IPS-20b (cell line): ENCODE results near the gene GALNT9.

Experiments
- H3K27ac ChIP-seq: one replicate; pipeline ENCODE4 v1.5.1; 2013; ENCODE audit warnings: low read length
- H3K27me3 ChIP-seq: 2 replicates; pipeline ENCODE4 v1.6.1; 2013; ENCODE audit warnings: mild to moderate bottlenecking, low read length, inconsistent platforms; ENCODE audit not compliant: insufficient read depth
- H3K36me3 ChIP-seq: 2 replicates; pipeline ENCODE4 v1.6.1; 2013; ENCODE audit warnings: low read depth, mild to moderate bottlenecking, inconsistent platforms, low read length, moderate library complexity; ENCODE audit not compliant: insufficient read depth
- H3K4me1 ChIP-seq: 2 replicates; pipeline ENCODE4 v1.6.1; 2013; ENCODE audit warnings: mild to moderate bottlenecking, control low read depth, inconsistent platforms, low read length, moderate library complexity; ENCODE audit not compliant: insufficient read depth
- H3K4me3 ChIP-seq: 2 replicates; pipeline ENCODE4 v1.5.1; 2013; ENCODE audit warnings: mild to moderate bottlenecking, low read length, inconsistent platforms
- H3K9ac ChIP-seq: 2 replicates; pipeline ENCODE4 v1.6.1; 2013; ENCODE audit warnings: low read depth, mild to moderate bottlenecking, inconsistent platforms, low read length, moderate library complexity
- H3K9me3 ChIP-seq: 2 replicates; pipeline ENCODE4 v1.6.1; 2013; ENCODE audit warnings: mild to moderate bottlenecking, low read depth, low read length, inconsistent platforms; ENCODE audit not compliant: insufficient read depth

GALNT9 gene

GRCh38 chr12:132209619-132210222, 119.7 kb downstream of the GALNT9 start:
- no peak overlapping the region for H3K27ac ChIP-seq
- H3K27me3 ChIP-seq, result peaks cover 73% of the 10 kb centered on the region
- no peaks in the 10 kb centered on the region for H3K9me3 ChIP-seq
- H3K4me1 ChIP-seq, result no peaks in the 10 kb centered on the region
- H3K4me3 ChIP-seq, result no peak overlapping the region
- H3K36me3 ChIP-seq, result no peaks in the 10 kb centered on the region
- no peak overlapping the region for H3K9ac ChIP-seq

DNA sequence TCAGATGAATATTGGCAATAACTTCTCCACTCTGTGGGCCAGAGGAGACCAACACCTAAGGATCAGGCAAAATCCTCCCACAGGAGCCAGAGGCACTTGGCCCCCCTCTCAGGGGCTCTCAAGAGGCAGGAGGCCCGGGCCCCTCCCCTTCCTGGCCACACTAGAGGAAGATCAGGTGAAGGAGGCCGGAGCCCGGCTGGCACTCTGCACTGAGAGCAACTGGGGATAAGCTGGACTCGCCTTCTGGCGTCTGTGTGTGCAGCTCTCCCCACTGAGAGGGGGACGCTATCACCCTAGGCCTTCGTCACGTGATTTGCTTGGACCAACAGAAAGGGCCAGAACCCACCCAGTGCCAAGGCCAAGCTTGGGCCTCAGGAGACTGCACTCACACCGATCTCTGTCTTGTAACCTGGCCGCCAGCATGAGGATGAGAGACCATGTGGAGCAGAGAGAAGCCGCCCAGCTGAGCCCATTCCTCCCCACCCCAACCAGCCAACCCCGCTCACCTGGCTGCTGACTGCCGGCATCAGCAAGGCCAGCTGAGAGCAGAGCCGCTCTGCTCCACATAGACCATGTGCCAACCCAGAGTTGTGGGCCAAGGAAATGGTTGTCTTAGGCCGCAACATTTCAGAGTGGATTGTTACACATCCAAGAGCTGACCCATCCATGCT, 121.1 kb downstream of the GALNT9 start:
- Histone ChIP-seq H3K27ac (no peak overlapping the region), H3K4me3 (no peak overlapping the region), H3K27me3 (peaks cover 81% of the 10 kb centered on the region), H3K9me3 (no peaks in the 10 kb centered on the region), H3K36me3 (no peaks in the 10 kb centered on the region), H3K9ac (no peak overlapping the region), H3K4me1 (no peaks in the 10 kb centered on the region)

GRCh38 chr12:132207083-132207775, 122.2 kb downstream of the GALNT9 start:
- peaks cover 89% of the 10 kb centered on the region for H3K27me3 ChIP-seq
- H3K27ac ChIP-seq, result no peak overlapping the region
- H3K36me3 ChIP-seq, result no peaks in the 10 kb centered on the region

GRCh38 chr12:132206046-132206434, 123.3 kb downstream of the GALNT9 start:
- Histone ChIP-seq H3K4me1 (no peaks in the 10 kb centered on the region), H3K27ac (no peak overlapping the region), H3K9me3 (no peaks in the 10 kb centered on the region), H3K9ac (no peak overlapping the region), H3K4me3 (no peak overlapping the region), H3K36me3 (no peaks in the 10 kb centered on the region), H3K27me3 (peaks cover 91% of the 10 kb centered on the region)

More at GRCh38 chr12:132207083-132207775, 122.2 kb downstream of the GALNT9 start:
- H3K4me1 ChIP-seq, result no peaks in the 10 kb centered on the region
- no peak overlapping the region for H3K4me3 ChIP-seq
- no peak overlapping the region for H3K9ac ChIP-seq
- H3K9me3 ChIP-seq, result no peaks in the 10 kb centered on the region

DNA sequence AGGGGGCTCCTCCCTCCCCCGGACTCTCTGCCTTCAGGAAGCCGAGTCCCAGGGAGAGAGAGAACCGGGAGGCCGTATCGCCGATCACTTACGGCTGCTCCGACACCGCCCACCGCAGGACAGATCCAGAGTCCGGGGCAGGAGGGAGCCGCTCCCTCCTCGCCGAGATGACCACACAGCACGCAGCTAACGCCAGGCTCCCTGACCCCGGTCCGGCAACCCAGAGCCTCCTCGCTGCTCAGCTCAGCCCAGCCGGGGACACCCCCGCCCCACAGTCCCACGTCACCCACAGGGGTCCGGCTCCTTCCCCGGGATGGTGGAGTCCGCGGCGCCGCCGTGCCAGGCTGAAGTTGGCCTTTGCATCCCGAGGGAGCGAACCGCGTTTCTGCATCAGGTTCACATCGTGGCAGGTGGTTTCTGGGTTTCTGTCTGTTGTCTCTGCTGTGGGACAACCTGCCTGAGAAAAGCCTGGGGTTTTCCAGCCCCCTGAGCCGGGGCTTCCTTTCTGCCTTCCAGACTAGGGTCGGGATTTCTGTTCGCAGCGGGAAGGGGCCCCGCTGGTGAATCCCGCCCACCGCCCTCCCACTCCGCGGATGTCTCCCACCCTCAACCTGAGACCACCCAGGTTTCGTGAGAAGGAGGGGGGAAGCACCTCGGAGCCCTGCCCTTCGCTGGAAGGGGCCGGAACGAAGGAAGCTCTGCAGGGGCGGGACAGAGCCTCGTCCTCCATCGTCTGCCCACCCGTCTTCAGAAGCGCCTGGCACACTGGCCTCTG, 123.9 kb downstream of the GALNT9 start:
- no peak overlapping the region for H3K9ac ChIP-seq
- H3K27me3 ChIP-seq, result peaks cover 92% of the 10 kb centered on the region

GRCh38 chr12:132204793-132205270, 124.6 kb downstream of the GALNT9 start:
- Histone ChIP-seq H3K4me1 (no peaks in the 10 kb centered on the region), H3K36me3 (no peaks in the 10 kb centered on the region), H3K9me3 (no peaks in the 10 kb centered on the region), H3K27ac (no peak overlapping the region), H3K27me3 (peaks cover 94% of the 10 kb centered on the region), H3K4me3 (peak overlapping the region; percentile 49; the same call in 1 of the 2 replicates), H3K9ac (no peak overlapping the region)

More for the DNA sequence above, 123.9 kb downstream of the GALNT9 start:
- Histone ChIP-seq H3K27ac (no peak overlapping the region), H3K4me3 (peak overlapping the region; percentile 49; the same call in 1 of the 2 replicates), H3K36me3 (no peaks in the 10 kb centered on the region), H3K4me1 (no peaks in the 10 kb centered on the region), H3K9me3 (no peaks in the 10 kb centered on the region)

DNA sequence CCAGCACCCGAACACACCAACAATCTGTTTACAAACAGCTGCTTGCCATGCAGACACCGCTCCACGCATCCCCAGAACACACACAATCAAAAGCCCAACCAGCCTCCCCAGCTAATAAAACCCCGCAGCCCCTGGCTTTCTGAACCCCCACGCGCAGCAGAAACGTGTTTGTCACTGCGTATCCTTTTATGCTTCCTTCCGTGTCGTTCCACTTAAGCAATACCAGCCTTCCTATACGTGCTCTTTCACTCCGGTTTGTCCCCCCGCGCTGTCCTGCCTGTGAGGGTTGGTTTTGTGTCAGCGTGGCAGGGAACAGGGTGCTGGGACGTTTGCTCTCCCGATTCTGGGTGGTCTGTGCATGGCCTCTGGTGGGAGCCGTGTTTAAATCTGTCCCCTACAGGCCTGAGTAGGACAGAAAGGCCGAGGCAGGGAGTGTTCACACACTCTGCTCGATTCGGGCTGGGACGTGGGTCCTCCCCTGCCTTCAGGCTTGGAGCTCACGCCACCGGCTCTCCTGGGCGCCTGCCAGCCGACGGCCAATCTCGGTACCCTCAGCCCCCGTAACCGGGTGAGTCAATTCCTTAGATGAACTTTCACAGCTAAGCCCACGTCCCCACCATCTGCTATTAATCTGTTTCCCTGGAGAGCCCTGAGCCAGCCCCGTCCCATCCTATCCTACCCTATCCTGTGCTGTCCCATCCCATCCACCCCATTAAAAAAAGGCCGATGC, 125.2 kb downstream of the GALNT9 start:
- H3K9me3 ChIP-seq, result no peaks in the 10 kb centered on the region
- H3K4me3 ChIP-seq, result no peak overlapping the region
- H3K36me3 ChIP-seq, result no peaks in the 10 kb centered on the region
- H3K4me1 ChIP-seq, result no peaks in the 10 kb centered on the region
- no peak overlapping the region for H3K27ac ChIP-seq
- H3K27me3 ChIP-seq, result peaks cover 96% of the 10 kb centered on the region
- H3K9ac ChIP-seq, result no peak overlapping the region

DNA sequence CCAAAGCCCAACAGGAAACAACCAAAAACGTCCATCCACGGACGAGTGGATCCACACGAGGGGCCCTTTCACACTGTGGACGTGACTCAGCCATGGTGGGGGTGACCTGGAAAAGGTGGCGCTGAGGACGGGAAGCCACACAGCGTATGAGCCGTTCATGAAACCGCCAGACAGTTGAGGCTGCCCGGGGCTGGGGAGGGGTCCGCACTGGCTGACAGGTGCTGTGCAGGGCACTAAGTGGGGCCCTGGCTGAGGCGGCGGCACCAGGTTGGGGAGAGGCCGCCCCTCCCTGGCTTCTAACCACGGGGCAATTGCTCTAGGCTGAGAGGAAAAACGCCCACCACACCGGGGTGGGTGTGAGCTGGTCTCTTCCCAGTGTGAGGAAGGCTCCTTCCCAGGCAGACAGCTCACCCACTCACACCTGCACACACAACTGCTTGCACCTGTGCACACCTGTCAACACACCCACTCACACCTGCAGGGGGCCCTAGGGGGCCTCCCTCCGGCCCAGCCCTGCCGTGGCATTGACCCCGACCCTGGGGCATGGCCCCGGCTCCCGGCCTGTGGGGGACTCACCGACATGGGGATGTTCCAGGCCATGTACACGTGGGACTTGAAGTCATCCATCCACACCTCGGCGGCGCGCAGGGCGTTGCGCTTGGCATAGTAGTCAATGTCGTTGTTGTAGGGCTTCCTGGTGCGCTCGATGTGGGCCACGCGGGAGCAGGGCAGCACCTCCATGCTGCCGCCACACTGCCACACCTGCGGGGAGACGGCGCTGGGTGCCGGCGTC, 126.3 kb downstream of the GALNT9 start:
- Histone ChIP-seq H3K36me3 (no peaks in the 10 kb centered on the region), H3K9me3 (no peaks in the 10 kb centered on the region), H3K27ac (no peak overlapping the region), H3K4me1 (no peaks in the 10 kb centered on the region), H3K27me3 (peaks cover 87% of the 10 kb centered on the region), H3K4me3 (no peak overlapping the region), H3K9ac (no peak overlapping the region)

GRCh38 chr12:132201391-132202120, 127.8 kb downstream of the GALNT9 start:
- Histone ChIP-seq H3K9ac (no peak overlapping the region), H3K36me3 (no peaks in the 10 kb centered on the region), H3K4me1 (no peaks in the 10 kb centered on the region), H3K27me3 (peaks cover 74% of the 10 kb centered on the region), H3K4me3 (no peak overlapping the region), H3K27ac (no peak overlapping the region), H3K9me3 (no peaks in the 10 kb centered on the region)

- Histone ChIP-seq H3K9ac (no peak overlapping the region), H3K9me3 (no peaks in the 10 kb centered on the region), H3K4me1 (no peaks in the 10 kb centered on the region), H3K27me3 (peaks cover 74% of the 10 kb centered on the region), H3K27ac (no peak overlapping the region), H3K36me3 (no peaks in the 10 kb centered on the region), H3K4me3 (no peak overlapping the region)
Measured at GRCh38 chr12:132200800-132201199, 128.6 kb downstream of the GALNT9 start.
